ENCODE measurements around the gene ABHD4.

DNA sequence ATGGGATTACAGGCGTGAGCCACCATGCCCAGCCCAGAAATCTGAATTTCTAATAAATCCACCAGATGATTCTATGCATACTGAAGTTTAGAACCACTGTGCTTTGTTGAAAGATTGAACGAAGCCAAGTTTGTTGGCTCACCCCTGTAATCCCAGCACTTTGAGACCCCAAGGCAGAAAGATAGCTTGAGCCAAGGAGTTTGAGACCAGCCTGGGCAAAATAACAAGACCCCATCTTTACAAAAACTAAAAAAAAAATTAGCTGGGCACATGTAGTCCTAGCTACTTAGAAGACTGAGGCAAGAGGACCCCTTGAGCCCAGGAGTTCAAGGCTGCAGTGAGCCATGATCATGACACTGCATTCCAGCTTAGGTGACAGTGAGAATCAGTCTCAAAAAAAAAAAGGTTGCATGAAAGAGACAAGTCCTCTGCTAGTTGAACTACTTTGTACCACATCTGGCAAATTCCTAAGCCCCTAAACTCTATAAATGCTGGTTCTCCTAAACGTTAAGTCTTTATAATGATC is 1.7 kb upstream of the ABHD4 start:
- TF ChIP-seq CTCF (IDR thresholded peaks at IDR 0.05) (no peak), EP300 (IDR thresholded peaks at IDR 0.05) (no peak)
